CD14-positive monocyte (primary cell): ENCODE data around the gene CEP162. TPM values are rescaled to one million over a fixed set of nuclear protein-coding genes. Genes with fewer than 3 reads are reported as not detected.

Source experiments
- DNase-seq, 3 donors: peaks; one replicate each; pipeline ENCODE4 v3.0.0-alpha.2; 2011 to 2022
- H2AFZ ChIP-seq: 2 replicates; pipeline ENCODE4 v1.6.0; 2012; ENCODE audit warnings: mild to moderate bottlenecking, low read depth, low read length, inconsistent platforms; ENCODE audit not compliant: insufficient read depth, poor library complexity, severe bottlenecking
- H3K27ac ChIP-seq, 2 donors: 1 replicate in 1 of 2; 2 replicates in 1 of 2; pipeline ENCODE4 v1.5.1; 2012 to 2013; ENCODE audit warnings: low read length in 2 of 2, control low read depth in 1 of 2, inconsistent platforms in 1 of 2, low read depth in 1 of 2, mild to moderate bottlenecking in 1 of 2
- H3K27me3 ChIP-seq, 2 donors: one replicate each; pipeline versions ENCODE4 v1.6.0 to v1.6.1; 2011 to 2013; ENCODE audit warnings: low read length in 2 of 2; ENCODE audit not compliant: control insufficient read depth in 2 of 2, insufficient read depth in 2 of 2
- H3K36me3 ChIP-seq, 2 donors: replicated peaks in 1 of 2; 1 replicate in 1 of 2; 2 replicates in 1 of 2; pipeline versions ENCODE4 v1.5.1 to v1.6.1; 2012 to 2013; ENCODE audit warnings: low read length in 2 of 2, control low read depth in 1 of 2, inconsistent platforms in 1 of 2, mild to moderate bottlenecking in 1 of 2; ENCODE audit not compliant: insufficient read depth in 2 of 2, control insufficient read depth in 1 of 2
- H3K4me1 ChIP-seq, 2 donors: 1 replicate in 1 of 2; 2 replicates in 1 of 2; pipeline versions ENCODE4 v1.5.1 to v1.6.1; 2012 to 2013; ENCODE audit warnings: low read length in 2 of 2, control low read depth in 1 of 2, inconsistent platforms in 1 of 2, mild to moderate bottlenecking in 1 of 2, moderate library complexity in 1 of 2; ENCODE audit not compliant: insufficient read depth in 2 of 2, control insufficient read depth in 1 of 2
- H3K4me2 ChIP-seq: replicated peaks from 2 replicates; pipeline ENCODE3; 2012; ENCODE audit warnings: low read length, moderate library complexity, mild to moderate bottlenecking; ENCODE audit not compliant: poor library complexity, severe bottlenecking; ENCODE audit errors: extremely low read depth
- H3K4me3 ChIP-seq, 3 experiments: fragments of 200-600 bp in 1 of 3; sonication (generic) in 1 of 3; replicated peaks in 1 of 3; 1 replicate in 2 of 3; 2 replicates in 1 of 3; pipeline ENCODE4 v1.5.1; 2011 to 2013; ENCODE audit warnings: low read length in 3 of 3, mild to moderate bottlenecking in 3 of 3, control low read depth in 2 of 3, low read depth in 2 of 3, inconsistent platforms in 1 of 3, moderate library complexity in 1 of 3
- H3K79me2 ChIP-seq: 2 replicates; pipeline ENCODE4 v1.6.0; 2012; ENCODE audit warnings: mild to moderate bottlenecking, control low read depth, inconsistent platforms, low read length, moderate library complexity; ENCODE audit not compliant: insufficient read depth
- H3K9ac ChIP-seq: 2 replicates; pipeline ENCODE4 v1.6.0; 2017; ENCODE audit warnings: low read length, mild to moderate bottlenecking; ENCODE audit not compliant: insufficient read depth, poor library complexity, severe bottlenecking
- H3K9me3 ChIP-seq, 2 donors: replicated peaks in 1 of 2; 1 replicate in 1 of 2; 2 replicates in 1 of 2; pipeline versions ENCODE4 v1.5.1 to v1.6.1; 2012 to 2013; ENCODE audit warnings: low read length in 2 of 2, control low read depth in 1 of 2; ENCODE audit not compliant: control insufficient read depth in 1 of 2, insufficient read depth in 1 of 2
- H4K20me1 ChIP-seq: 2 replicates; pipeline ENCODE4 v1.6.0; 2012; ENCODE audit warnings: mild to moderate bottlenecking, low read length, control low read depth, moderate library complexity; ENCODE audit not compliant: insufficient read depth
- H3K27ac Mint-ChIP-seq, 7 donors: one replicate each; pipeline ENCODE4 v1.8.0; 2020; ENCODE audit warnings: mild to moderate bottlenecking in 7 of 7, mixed read lengths in 7 of 7, moderate library complexity in 6 of 7, inconsistent platforms in 2 of 7
- H3K27me3 Mint-ChIP-seq, 3 donors: one replicate each; pipeline ENCODE4 v1.8.0; 2021 to 2022; ENCODE audit warnings: low read depth in 3 of 3, mild to moderate bottlenecking in 3 of 3, mixed read lengths in 3 of 3, moderate library complexity in 3 of 3, inconsistent platforms in 1 of 3
- H3K36me3 Mint-ChIP-seq, 2 donors: one replicate each; pipeline ENCODE4 v1.8.0; 2020; ENCODE audit warnings: mixed read lengths in 2 of 2, inconsistent platforms in 1 of 2, mild to moderate bottlenecking in 1 of 2
- H3K4me1 Mint-ChIP-seq: one replicate; pipeline ENCODE4 v1.8.0; 2020; ENCODE audit warnings: mild to moderate bottlenecking, mixed read lengths
- H3K4me3 Mint-ChIP-seq, 2 donors: one replicate each; pipeline ENCODE4 v1.8.0; 2020; ENCODE audit warnings: mild to moderate bottlenecking in 2 of 2, mixed read lengths in 2 of 2, moderate library complexity in 1 of 2
- H3K9me3 Mint-ChIP-seq, 7 donors: one replicate each; pipeline ENCODE4 v1.8.0; 2020 to 2022; ENCODE audit warnings: mixed read lengths in 7 of 7, mild to moderate bottlenecking in 6 of 7, moderate library complexity in 6 of 7, inconsistent platforms in 2 of 7
- WGBS: methylation state at CpG from one replicate; pipeline ENCODE4 v1.1.5; 2013; ENCODE audit warnings: missing lambda C conversion rate; ENCODE audit not compliant: insufficient coverage; 5-methylcytosine and 5-hydroxymethylcytosine counted together
- intact Hi-C, 2 donors: fragments of 100-400 bp; cut with micrococcal nuclease; formaldehyde crosslinking; loops; one replicate each; pipeline versions ENCODE4 v1.15.0 to v1.15.1; 2023
- polyA plus RNA-seq, 3 donors: library from polyadenylated mRNA; depleted of rRNA in 1 of 3; unstranded in 2 of 3; stranded (reverse) in 1 of 3; fragments of 300-500 nt in 2 of 3; fragments of >200 nt in 1 of 3; fragmentation: Illumina TruSeq in 2 of 3; gene quantifications; 1 replicate in 2 of 3; 2 replicates in 1 of 3; pipeline ENCODE4 v1.2.3, GENCODE V29; 2012 to 2021
- TF ChIP-seq, protein P1 (sequence below): fragments of 200-600 bp; IDR thresholded peaks from one replicate; pipeline ENCODE4 v1.8.0; 2022; ENCODE audit warnings: antibody characterized with exemption, mild to moderate bottlenecking

The CEP162 gene
- polyA plus RNA-seq, 3 donors, result 1.5 to 2.7 (median 1.6) TPM

GRCh38 chr6:84141521-84141920 lies 85.9 kb downstream of the CEP162 start:
- Histone ChIP-seq H3K79me2 (no peaks in the 10 kb centered on the region), H3K27ac (no peak overlapping the region)

DNA sequence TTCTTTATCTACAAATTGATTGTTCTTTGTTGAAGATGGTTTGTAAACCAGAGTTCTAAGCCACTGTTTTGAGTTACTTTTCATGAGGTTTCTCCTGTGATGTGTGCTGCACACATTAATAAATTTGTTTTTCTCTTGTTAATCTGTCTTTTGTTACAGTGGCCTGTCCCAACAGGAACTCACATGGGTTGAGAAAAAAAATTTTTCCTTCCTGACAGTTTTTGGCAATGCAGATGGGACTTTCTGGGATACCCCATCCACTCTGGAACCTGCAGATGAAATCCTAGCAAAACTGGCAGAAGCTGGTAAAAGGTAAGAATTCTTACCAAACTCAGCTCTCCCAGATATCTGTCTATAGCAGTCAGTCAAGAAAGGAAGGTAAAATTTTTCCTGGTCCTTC lies 88.1 kb downstream of the CEP162 start:
- H3K27ac Mint-ChIP-seq, result no peak overlapping the region
- TF ChIP-seq, protein P1, sequence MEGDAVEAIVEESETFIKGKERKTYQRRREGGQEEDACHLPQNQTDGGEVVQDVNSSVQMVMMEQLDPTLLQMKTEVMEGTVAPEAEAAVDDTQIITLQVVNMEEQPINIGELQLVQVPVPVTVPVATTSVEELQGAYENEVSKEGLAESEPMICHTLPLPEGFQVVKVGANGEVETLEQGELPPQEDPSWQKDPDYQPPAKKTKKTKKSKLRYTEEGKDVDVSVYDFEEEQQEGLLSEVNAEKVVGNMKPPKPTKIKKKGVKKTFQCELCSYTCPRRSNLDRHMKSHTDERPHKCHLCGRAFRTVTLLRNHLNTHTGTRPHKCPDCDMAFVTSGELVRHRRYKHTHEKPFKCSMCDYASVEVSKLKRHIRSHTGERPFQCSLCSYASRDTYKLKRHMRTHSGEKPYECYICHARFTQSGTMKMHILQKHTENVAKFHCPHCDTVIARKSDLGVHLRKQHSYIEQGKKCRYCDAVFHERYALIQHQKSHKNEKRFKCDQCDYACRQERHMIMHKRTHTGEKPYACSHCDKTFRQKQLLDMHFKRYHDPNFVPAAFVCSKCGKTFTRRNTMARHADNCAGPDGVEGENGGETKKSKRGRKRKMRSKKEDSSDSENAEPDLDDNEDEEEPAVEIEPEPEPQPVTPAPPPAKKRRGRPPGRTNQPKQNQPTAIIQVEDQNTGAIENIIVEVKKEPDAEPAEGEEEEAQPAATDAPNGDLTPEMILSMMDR, result no peak
- DNase-seq, result no peak
- Histone ChIP-seq H2AFZ (no peak overlapping the region), H3K4me2 (no peak overlapping the region), H3K4me3 (no peak overlapping the region), H3K9me3 (peaks cover 2 to 3% of the 10 kb centered on the region in 2 donors), H3K27me3 (no peaks in the 10 kb centered on the region), H3K79me2 (no peaks in the 10 kb centered on the region), H3K27ac (no peak overlapping the region), H4K20me1 (no peaks in the 10 kb centered on the region), H3K4me1 (no peaks in the 10 kb centered on the region), H3K9ac (no peak overlapping the region), H3K36me3 (peaks cover 3 to 45% of the 10 kb centered on the region in 2 donors)
- peaks cover 51% of the 10 kb centered on the region in 2 donors for H3K36me3 Mint-ChIP-seq
- intact Hi-C loops, result no loop called here
- H3K4me3 Mint-ChIP-seq, result no peak overlapping the region
- peaks cover 0 to 7% (median 3%) of the 10 kb centered on the region in 7 donors for H3K9me3 Mint-ChIP-seq
- no peaks in the 10 kb centered on the region for H3K4me1 Mint-ChIP-seq
- no peaks in the 10 kb centered on the region for H3K27me3 Mint-ChIP-seq

More at GRCh38 chr6:84141521-84141920, 85.9 kb downstream of the CEP162 start:
- intact Hi-C loops, result no loop called here
- no peaks in the 10 kb centered on the region for H3K4me1 Mint-ChIP-seq
- peaks cover 52 to 59% of the 10 kb centered on the region in 2 donors for H3K36me3 Mint-ChIP-seq
- no peaks in the 10 kb centered on the region for H3K4me1 ChIP-seq
- H3K27me3 ChIP-seq, result no peaks in the 10 kb centered on the region
- no peak for DNase-seq
- TF ChIP-seq, protein P1, result no peak
- no peaks in the 10 kb centered on the region for H4K20me1 ChIP-seq
- peaks cover 0 to 52% of the 10 kb centered on the region in 2 donors for H3K36me3 ChIP-seq
- WGBS, result no CpG with 5 or more reads among the region's 1 CpG
- H3K27ac Mint-ChIP-seq, result no peak overlapping the region
- H3K9ac ChIP-seq, result no peak overlapping the region
- H3K4me2 ChIP-seq, result no peak overlapping the region
- no peaks in the 10 kb centered on the region for H3K9me3 ChIP-seq
- no peak overlapping the region for H2AFZ ChIP-seq
- no peak overlapping the region for H3K4me3 Mint-ChIP-seq
- peaks cover 0 to 2% (median 0%) of the 10 kb centered on the region in 7 donors for H3K9me3 Mint-ChIP-seq
- H3K4me3 ChIP-seq, result no peak overlapping the region
- H3K27me3 Mint-ChIP-seq, result no peaks in the 10 kb centered on the region
